Hepatocyte (in vitro differentiated cells): ENCODE data around the gene RABGAP1.

ENCODE experiments used
- CTCF ChIP-seq: fragments of 200-600 bp; sonication (generic); IDR thresholded peaks from 2 replicates; pipeline ENCODE4 v1.5.1; 2016; ENCODE audit warnings: antibody characterized with exemption, mild to moderate bottlenecking; ENCODE audit not compliant: poor library complexity
- EZH2 ChIP-seq: fragments of 200-600 bp; sonication (generic); IDR thresholded peaks from 2 replicates; pipeline ENCODE4 v1.6.1; 2016; ENCODE audit warnings: antibody characterized with exemption, mild to moderate bottlenecking, borderline replicate concordance
- EZH2phosphoT487 ChIP-seq: fragments of 200-600 bp; sonication (generic); IDR thresholded peaks from one replicate; pipeline ENCODE4 v1.6.1; 2018; ENCODE audit warnings: antibody characterized with exemption, mild to moderate bottlenecking, low read depth, moderate library complexity; ENCODE audit not compliant: unreplicated experiment, severe bottlenecking

GRCh38 chr9:123131258-123131657, 190.4 kb downstream of the RABGAP1 start:
- TF ChIP-seq EZH2phosphoT487 (no peak), CTCF (no peak), EZH2 (no peak)
